IPS-18c (cell line): ENCODE data around the gene COL5A1.
"Not testable (repeated sequence)": the region's sequence is repeated elsewhere in the genome, so short reads cannot be mapped to it uniquely, and the experiment has no call there.

Source experiments
- H3K4me3 ChIP-seq: 2 replicates; pipeline ENCODE4 v1.7.0; 2013; ENCODE audit warnings: low read depth, mild to moderate bottlenecking, low read length, moderate library complexity; ENCODE audit not compliant: insufficient read depth
- H3K9me3 ChIP-seq: one replicate; pipeline ENCODE4 v1.6.1; 2013; ENCODE audit warnings: mild to moderate bottlenecking, low read length, moderate library complexity; ENCODE audit not compliant: control insufficient read depth, insufficient read depth

Gene COL5A1

DNA sequence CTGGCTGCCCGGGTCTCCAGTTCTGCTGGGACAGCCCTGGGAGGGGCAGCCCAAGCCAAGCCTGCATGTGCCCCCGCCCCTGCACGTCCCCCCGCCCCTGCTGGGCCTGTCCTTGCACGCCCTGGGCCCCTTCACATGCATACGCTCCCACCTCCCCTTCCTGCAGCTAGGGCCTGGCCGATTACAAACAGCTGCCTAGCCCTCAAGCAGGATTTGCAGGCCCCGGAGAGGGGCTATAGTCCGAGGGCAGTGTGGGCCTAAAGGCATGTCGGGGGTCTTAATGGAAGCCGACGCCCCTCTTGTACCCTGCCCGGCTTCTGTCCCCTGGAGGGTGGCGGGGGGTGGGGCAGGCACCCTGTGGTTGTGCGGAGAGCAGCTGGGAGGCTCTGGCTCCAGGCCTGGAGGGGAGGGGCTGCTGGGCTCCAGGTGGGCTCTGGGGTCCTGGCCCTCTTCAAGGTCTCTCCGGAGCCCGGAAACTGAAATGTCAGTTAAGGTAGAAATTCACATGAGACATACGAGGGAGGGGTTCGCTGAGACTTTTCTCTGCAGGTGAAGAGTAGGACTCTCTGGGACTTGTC is 16.9 kb downstream of the COL5A1 start:
- Histone ChIP-seq H3K4me3 (no peak overlapping the region), H3K9me3 (peaks cover 11% of the 10 kb centered on the region)

DNA sequence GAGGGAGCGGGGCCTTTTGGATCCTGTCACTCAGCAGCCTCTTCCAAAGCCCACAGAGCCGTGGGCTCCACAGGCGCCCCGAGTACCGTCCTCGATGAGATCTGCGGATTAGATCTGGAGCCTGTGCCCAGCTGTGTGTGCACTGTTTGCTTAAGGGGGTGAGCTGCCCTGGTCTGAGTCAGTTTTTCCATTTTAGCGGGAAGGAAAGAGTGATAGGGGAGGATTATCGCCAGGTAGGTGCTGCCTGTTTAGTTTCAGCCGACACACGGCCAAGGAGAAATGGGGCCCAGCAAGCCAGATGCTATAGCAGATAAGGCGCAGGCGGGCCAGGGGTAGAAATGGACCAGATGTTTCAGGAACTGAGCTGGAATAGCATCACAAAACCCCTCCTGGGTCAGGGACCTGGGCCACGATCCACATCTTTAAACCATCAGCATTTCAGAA is 18.1 kb downstream of the COL5A1 start:
- H3K9me3 ChIP-seq = peaks cover 11% of the 10 kb centered on the region

GRCh38 chr9:134660407-134660806 is 18.8 kb downstream of the COL5A1 start:
- H3K4me3 ChIP-seq = no peak overlapping the region
- H3K9me3 ChIP-seq = peaks cover 11% of the 10 kb centered on the region

More for the DNA sequence above, 18.1 kb downstream of the COL5A1 start:
- no peak overlapping the region for H3K4me3 ChIP-seq

DNA sequence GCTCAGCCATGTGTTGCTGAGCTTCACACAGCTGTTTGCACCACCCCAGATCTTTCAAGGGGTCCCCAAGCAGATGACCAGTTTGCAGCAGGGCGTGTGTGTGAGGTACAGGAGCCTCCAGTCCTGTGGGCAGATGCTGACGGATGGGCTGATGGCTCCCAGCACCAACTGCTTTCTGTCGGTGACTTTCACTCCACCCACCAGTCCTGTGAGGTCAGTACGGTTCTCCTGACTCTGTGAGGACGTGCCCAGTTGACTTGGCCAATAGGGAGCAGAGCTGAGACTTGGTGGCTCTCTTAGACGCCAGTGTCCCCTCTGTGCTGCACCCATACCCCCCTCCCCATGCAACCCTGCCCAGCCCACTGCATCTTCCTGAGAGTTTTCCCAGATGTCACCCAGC is 19.7 kb downstream of the COL5A1 start:
- Histone ChIP-seq H3K4me3 (no peak overlapping the region), H3K9me3 (peaks cover 11% of the 10 kb centered on the region)

GRCh38 chr9:134661791-134662142 is 20.2 kb downstream of the COL5A1 start:
- no peak overlapping the region for H3K4me3 ChIP-seq
- H3K9me3 ChIP-seq = peaks cover 11% of the 10 kb centered on the region

GRCh38 chr9:134662143-134662876 is 20.7 kb downstream of the COL5A1 start:
- Histone ChIP-seq H3K9me3 (peaks cover 11% of the 10 kb centered on the region), H3K4me3 (no peak overlapping the region)

DNA sequence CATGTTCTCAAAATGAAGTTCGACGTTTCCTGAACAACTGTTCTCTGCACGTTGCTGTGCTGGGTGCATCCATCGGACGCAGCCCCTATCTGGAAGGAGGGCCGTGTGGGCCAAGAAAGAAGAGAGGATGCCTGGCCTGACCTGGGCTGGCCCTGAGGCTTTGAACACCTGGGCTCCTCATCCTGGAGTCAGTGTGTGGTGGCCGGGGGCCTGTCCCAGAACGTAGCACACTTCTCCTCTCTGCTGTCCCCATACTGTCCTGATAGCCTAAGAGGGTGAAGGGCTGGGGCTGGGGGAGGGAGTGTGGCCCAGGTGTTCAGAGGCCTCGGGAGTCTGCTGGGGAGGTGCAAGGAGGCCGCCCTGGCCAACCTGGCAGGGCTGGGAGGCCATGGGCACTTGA is 21.5 kb downstream of the COL5A1 start:
- Histone ChIP-seq H3K4me3 (no peak overlapping the region), H3K9me3 (peaks cover 11% of the 10 kb centered on the region)

GRCh38 chr9:134663753-134664415 is 22.3 kb downstream of the COL5A1 start:
- Histone ChIP-seq H3K4me3 (no peak overlapping the region), H3K9me3 (peaks cover 11% of the 10 kb centered on the region)

DNA sequence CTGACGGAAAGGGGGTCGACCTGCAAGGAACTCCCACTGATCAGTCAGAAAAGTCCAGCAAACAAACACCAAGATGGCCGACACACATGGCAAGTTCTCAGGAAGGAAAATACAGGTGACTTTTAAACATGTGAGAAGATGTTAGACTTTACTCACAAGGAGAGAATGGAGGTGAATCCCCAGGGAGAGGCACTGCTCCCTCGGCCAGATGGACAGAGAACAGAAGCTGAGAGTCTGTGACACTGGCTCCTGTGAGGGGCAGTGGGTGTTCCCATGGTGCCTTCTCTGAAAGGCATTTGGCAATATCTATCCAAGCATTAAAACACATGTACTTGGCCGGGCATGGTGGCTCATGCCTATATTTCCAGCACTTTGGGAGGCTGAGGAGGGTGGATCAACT is 22.8 kb downstream of the COL5A1 start:
- H3K4me3 ChIP-seq = no peak overlapping the region
- H3K9me3 ChIP-seq = peaks cover 11% of the 10 kb centered on the region

DNA sequence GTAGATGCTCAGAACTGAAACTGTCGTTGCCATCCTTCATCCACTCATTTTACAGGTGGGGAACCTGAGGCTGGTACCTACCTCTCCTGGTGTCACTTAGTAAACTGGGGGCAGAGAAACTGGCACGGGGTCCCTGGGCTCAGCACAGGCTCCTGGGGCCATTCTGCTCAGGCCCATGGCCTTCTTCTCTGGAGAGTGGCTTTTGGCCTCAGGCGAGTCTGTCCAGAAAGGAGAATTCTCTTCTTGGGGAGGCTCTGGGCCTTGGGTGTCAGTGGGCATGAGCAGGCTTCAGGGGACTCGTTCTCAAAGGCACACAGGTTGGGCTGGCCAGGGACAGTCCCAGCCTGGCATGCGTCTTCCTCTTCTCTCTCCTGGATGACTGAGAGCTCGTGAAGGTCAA is 24.6 kb downstream of the COL5A1 start:
- no peaks in the 10 kb centered on the region for H3K9me3 ChIP-seq

GRCh38 chr9:134666831-134667230 is 25.2 kb downstream of the COL5A1 start:
- Histone ChIP-seq H3K9me3 (no peaks in the 10 kb centered on the region), H3K4me3 (no peak overlapping the region)

More for the DNA sequence above, 24.6 kb downstream of the COL5A1 start:
- no peak overlapping the region for H3K4me3 ChIP-seq

- H3K4me3 ChIP-seq, H3K9me3 ChIP-seq: not testable (repeated sequence)
Measured at GRCh38 chr9:134668977-134669376, 27.4 kb downstream of the COL5A1 start.

- H3K4me3 ChIP-seq = no peak overlapping the region
- H3K9me3 ChIP-seq = no peaks in the 10 kb centered on the region
Measured at GRCh38 chr9:134669399-134669955, 27.9 kb downstream of the COL5A1 start.

DNA sequence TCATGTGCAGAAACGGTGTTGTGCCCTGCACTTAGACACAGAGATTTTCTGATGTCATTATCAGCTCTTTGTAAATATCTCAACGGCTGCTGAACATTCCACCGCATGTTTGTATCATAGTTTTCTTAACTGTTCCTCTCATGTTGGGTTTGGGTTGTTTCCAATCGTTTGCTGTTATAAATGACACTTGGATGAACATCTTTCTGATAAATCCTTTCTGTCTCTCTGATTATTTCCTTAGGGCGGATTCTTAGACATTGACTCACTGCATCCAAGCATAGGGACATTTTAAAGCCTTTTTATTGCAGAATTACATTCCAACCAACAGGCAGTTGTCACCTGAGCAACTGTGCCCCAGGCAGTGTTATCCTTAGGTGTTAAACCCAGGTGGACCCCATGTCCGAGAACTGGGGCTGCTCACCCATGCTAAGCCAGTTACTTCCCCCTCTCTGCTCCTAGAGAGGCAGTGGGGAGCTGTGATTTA is 28.5 kb downstream of the COL5A1 start:
- no peaks in the 10 kb centered on the region for H3K9me3 ChIP-seq

GRCh38 chr9:134670851-134671281 is 29.3 kb downstream of the COL5A1 start:
- Histone ChIP-seq H3K4me3 (no peak overlapping the region), H3K9me3 (no peaks in the 10 kb centered on the region)

More for the DNA sequence above, 28.5 kb downstream of the COL5A1 start:
- H3K4me3 ChIP-seq = no peak overlapping the region

DNA sequence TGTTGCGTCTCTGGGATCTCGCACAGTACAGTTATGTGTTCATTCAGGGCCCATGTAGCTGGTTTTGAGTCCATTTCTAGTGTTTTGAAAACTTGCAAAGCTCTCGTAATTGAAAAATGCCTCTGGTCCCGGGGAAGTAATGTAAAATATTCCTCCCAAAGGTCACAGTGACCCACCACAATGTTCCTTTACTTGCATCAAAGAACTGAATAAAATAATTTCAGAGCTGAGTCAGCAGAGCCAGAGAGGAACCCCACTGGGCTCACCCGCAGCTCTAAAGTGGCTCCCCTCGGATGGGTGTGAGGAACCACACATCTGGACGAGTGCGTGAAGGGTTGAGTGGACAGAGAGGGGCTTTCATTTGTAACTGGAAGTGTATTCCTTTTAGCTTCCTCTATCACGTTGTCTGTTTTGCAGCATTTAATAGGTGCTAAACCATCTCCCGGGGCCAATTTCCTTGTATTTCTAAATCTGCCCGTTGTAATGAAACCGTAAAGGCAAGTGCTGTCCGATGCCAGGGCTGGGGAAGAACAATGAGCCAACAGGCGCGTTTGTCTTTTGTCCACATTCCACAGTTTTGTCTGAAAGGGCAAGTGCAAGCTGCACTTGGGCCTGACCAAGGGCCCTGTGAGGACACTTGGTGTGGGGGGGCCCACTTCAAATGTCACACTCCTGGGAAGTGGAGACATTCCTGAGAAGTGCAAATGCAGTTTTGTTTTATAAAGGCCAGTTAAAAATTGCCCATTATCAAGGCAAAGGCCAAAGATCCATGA is 29.9 kb downstream of the COL5A1 start:
- no peak overlapping the region for H3K4me3 ChIP-seq
- no peaks in the 10 kb centered on the region for H3K9me3 ChIP-seq

GRCh38 chr9:134676361-134676760 is 34.8 kb downstream of the COL5A1 start:
- Histone ChIP-seq H3K9me3 (no peaks in the 10 kb centered on the region), H3K4me3 (no peak overlapping the region)
